Ishikawa (cell line): ENCODE data around the gene RIMS1.

ENCODE experiments used
- CEBPB ChIP-seq: IDR thresholded peaks from 2 replicates; pipeline ENCODE4 v1.6.1; 2012
- EGR1 ChIP-seq: IDR thresholded peaks from 2 replicates; pipeline ENCODE4 v1.6.1; 2012
- EP300 ChIP-seq: IDR thresholded peaks from 2 replicates; pipeline ENCODE4 v1.6.1; 2012; ENCODE audit warnings: borderline replicate concordance
- MAX ChIP-seq: IDR thresholded peaks from 2 replicates; pipeline ENCODE4 v1.6.1; 2012
- RAD21 ChIP-seq: IDR thresholded peaks from 2 replicates; pipeline ENCODE4 v1.6.1; 2012; ENCODE audit warnings: low read depth
- REST ChIP-seq: IDR thresholded peaks from 2 replicates; pipeline ENCODE4 v1.6.1; 2012; ENCODE audit warnings: low read depth, mild to moderate bottlenecking
- TAF1 ChIP-seq: IDR thresholded peaks from 2 replicates; pipeline ENCODE4 v1.6.1; 2012; ENCODE audit warnings: low read depth, mild to moderate bottlenecking
- TCF12 ChIP-seq: IDR thresholded peaks from 2 replicates; pipeline ENCODE4 v1.6.1; 2012; ENCODE audit warnings: low read depth
- USF1 ChIP-seq: IDR thresholded peaks from 2 replicates; pipeline ENCODE4 v1.6.1; 2012
- YY1 ChIP-seq: IDR thresholded peaks from 2 replicates; pipeline ENCODE4 v1.6.1; 2012; ENCODE audit warnings: low read depth
- ZBTB7A ChIP-seq: IDR thresholded peaks from 2 replicates; pipeline ENCODE4 v1.6.1; 2012; ENCODE audit warnings: low read depth

GRCh38 chr6:71994705-71995271 is 108.4 kb downstream of the RIMS1 start:
- no peak for TF ChIP-seq ZBTB7A
- no peak for TF ChIP-seq EP300
- no peak for TF ChIP-seq RAD21
- no peak for TF ChIP-seq MAX
- TF ChIP-seq REST: no peak
- no peak for TF ChIP-seq YY1
- TF ChIP-seq USF1: no peak
- TF ChIP-seq TAF1: no peak
- TF ChIP-seq TCF12: no peak
- no peak for TF ChIP-seq EGR1
- no peak for TF ChIP-seq CEBPB
